ENCODE measurements around the gene WDR27. TPM values are rescaled to one million over a fixed set of nuclear protein-coding genes. Genes with fewer than 3 reads are reported as not detected.

Gene WDR27
- total RNA-seq, 3 donors from 2014 or later, result 21.3 to 68.6 (median 56.4) TPM

DNA sequence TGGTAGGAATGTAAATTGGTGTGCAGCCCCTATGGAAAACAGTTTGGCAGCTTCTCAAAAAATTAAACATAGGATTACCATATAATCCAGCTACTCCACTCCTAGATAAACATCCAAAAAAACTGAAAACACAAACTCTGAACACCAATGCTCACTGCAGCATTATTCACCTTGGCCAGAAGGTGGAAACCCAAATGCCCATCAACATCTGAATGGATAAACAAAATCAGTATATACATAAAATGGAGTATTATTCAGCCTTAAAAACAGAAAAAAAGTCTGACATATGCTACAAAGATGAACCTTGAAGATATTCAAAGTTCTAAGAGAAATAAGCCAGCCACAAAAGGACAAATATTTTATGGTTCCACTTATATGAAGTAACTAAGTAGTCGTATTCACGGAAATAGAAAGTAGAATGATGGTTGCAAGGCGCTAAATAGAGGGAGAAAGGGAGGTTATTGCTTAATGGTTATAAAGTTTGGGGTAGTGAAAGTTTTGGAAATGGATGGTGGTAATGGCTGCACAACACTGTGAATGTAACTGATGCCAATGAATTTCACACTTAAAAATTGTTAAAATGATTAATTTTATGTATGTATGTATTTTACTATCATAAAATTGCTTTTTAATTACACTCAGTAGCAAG is 18.5 kb upstream of the WDR27 start:
- no peak overlapping the region for H3K4me3 ChIP-seq
- H3K4me1 ChIP-seq, result peaks cover 0 to 9% of the 10 kb centered on the region in 2 donors
- TF ChIP-seq, protein P1, sequence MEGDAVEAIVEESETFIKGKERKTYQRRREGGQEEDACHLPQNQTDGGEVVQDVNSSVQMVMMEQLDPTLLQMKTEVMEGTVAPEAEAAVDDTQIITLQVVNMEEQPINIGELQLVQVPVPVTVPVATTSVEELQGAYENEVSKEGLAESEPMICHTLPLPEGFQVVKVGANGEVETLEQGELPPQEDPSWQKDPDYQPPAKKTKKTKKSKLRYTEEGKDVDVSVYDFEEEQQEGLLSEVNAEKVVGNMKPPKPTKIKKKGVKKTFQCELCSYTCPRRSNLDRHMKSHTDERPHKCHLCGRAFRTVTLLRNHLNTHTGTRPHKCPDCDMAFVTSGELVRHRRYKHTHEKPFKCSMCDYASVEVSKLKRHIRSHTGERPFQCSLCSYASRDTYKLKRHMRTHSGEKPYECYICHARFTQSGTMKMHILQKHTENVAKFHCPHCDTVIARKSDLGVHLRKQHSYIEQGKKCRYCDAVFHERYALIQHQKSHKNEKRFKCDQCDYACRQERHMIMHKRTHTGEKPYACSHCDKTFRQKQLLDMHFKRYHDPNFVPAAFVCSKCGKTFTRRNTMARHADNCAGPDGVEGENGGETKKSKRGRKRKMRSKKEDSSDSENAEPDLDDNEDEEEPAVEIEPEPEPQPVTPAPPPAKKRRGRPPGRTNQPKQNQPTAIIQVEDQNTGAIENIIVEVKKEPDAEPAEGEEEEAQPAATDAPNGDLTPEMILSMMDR (IDR thresholded peaks at IDR 0.05), result no peak
- TF ChIP-seq POLR2A (IDR thresholded peaks at IDR 0.05), result no peak
- TF ChIP-seq POLR2AphosphoS5 (IDR thresholded peaks at IDR 0.05), result no peak
- no peak for DNase-seq (ENCODE audit: low spot score in 2 of 2)
- H3K27me3 ChIP-seq, result no peaks in the 10 kb centered on the region
- intact Hi-C loops (cut with DNase I; ENCODE audit: low total_unique reads), result no loop called here
- no peak overlapping the region for H3K27ac ChIP-seq
- H3K9me3 ChIP-seq, result no peaks in the 10 kb centered on the region
- no peaks in the 10 kb centered on the region for H3K36me3 ChIP-seq

DNA sequence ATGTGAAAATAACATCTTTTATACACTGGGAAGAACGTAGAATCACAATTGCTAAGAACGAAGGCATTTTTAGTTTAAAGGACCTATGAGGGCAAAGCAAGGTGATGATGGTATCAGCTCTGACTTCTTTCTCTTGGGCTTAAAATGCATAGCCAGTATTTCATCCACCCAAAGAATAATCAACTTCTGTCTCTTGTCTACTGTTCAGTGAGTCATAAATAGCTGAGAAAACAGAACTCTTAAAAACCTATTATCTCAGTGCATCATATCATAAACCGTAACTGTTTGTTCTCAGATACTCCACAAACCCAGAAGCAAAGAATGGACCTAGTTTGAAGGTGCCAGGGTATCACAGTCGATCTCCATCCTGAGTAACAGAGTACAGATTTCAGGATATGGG is 17.3 kb upstream of the WDR27 start:
- TF ChIP-seq POLR2AphosphoS5 (IDR thresholded peaks at IDR 0.05) (no peak), POLR2A (IDR thresholded peaks at IDR 0.05) (no peak)
- TF ChIP-seq, protein P1 (IDR thresholded peaks at IDR 0.05), result no peak
- intact Hi-C loops (cut with DNase I; ENCODE audit: low total_unique reads), result no loop called here
- Histone ChIP-seq H3K4me3 (no peak overlapping the region), H3K27ac (no peak overlapping the region), H3K4me1 (peaks cover 0 to 9% of the 10 kb centered on the region in 2 donors), H3K9me3 (no peaks in the 10 kb centered on the region), H3K27me3 (no peaks in the 10 kb centered on the region), H3K36me3 (no peaks in the 10 kb centered on the region)
- DNase-seq (ENCODE audit: low spot score in 2 of 2), result no peak

DNA sequence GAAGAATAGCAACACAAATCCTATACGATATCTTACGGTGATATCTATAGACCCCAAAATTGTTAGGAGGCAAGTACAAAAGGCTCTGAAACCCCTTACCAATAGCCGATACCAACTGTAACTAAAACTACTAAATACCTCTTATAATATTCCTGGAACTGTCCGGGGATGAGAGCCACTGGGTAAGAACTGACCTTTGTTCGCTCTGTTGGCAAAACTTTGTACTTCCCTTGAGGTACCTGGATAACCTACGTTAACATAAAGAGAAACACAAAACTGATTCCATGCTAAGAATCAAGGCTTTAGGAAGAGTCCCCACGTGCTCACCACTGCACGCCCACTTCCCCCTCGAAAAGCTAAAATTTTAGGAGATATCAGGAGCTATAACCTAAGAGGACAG is 12.8 kb upstream of the WDR27 start:
- Histone ChIP-seq H3K4me3 (no peak overlapping the region), H3K4me1 (no peaks in the 10 kb centered on the region), H3K36me3 (peaks cover 8% of the 10 kb centered on the region), H3K9me3 (no peaks in the 10 kb centered on the region), H3K27me3 (no peaks in the 10 kb centered on the region), H3K27ac (no peak overlapping the region)
- DNase-seq (ENCODE audit: low spot score in 2 of 2), result no peak
- TF ChIP-seq, protein P1 (IDR thresholded peaks at IDR 0.05), result no peak
- TF ChIP-seq POLR2A (IDR thresholded peaks at IDR 0.05) (no peak), POLR2AphosphoS5 (IDR thresholded peaks at IDR 0.05) (no peak)
- intact Hi-C loops (cut with DNase I; ENCODE audit: low total_unique reads), result no loop called here

DNA sequence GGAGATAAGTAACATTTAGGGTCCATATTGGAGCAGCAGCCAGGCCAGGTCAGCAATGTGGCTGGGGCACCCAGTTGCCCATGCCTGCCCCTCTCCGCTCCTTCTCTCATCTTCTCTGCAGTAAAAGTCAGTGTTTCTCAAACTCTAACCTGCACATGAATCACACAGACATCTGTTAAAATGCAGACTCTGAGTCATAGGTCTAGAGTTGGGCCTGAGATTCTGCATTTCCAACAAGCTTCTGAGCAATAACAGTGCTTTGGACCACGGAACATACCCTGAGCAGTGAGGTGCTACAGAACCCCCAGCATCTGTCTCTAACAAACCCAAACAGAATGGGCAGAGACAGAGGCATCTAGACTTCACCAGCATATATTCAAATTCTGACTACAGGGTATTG is 12.3 kb upstream of the WDR27 start:
- intact Hi-C loops (cut with DNase I; ENCODE audit: low total_unique reads), result no loop called here

DNA sequence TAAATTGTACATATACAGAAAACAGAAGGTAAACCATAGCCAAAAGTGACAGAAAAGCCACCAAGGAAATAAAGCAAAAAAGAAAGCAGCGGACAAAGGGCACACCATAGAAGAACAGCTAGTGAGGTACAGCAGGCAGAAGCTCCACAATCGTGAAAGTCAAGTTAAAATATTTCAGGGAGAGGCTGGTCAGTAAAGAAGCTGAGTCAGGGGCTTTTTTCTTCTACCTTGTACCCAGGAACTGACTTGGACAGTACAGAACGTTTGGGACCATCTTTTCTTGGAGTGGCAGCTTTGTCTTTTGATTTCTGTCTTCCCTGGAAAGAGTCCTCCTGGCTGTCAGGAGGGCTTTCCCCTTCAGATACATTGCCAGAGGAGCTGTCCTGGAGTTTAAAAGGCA is 8.2 kb upstream of the WDR27 start:
- TF ChIP-seq POLR2AphosphoS5 (IDR thresholded peaks at IDR 0.05) (no peak), POLR2A (IDR thresholded peaks at IDR 0.05) (no peak)
- TF ChIP-seq, protein P1 (IDR thresholded peaks at IDR 0.05), result no peak
- no peaks in the 10 kb centered on the region for H3K4me1 ChIP-seq
- H3K27me3 ChIP-seq, result no peaks in the 10 kb centered on the region
- H3K27ac ChIP-seq, result no peak overlapping the region
- no peaks in the 10 kb centered on the region for H3K9me3 ChIP-seq
- no peak overlapping the region for H3K4me3 ChIP-seq
- H3K36me3 ChIP-seq, result peaks cover 8% of the 10 kb centered on the region
- intact Hi-C loops (cut with DNase I; ENCODE audit: low total_unique reads), result no loop called here
- DNase-seq (ENCODE audit: low spot score in 2 of 2), result no peak

More for the DNA sequence above, 12.3 kb upstream of the WDR27 start:
- H3K4me1 ChIP-seq, result no peaks in the 10 kb centered on the region
- H3K9me3 ChIP-seq, result no peaks in the 10 kb centered on the region
- no peaks in the 10 kb centered on the region for H3K27me3 ChIP-seq
- TF ChIP-seq POLR2A (IDR thresholded peaks at IDR 0.05) (no peak), POLR2AphosphoS5 (IDR thresholded peaks at IDR 0.05) (no peak)
- TF ChIP-seq, protein P1 (IDR thresholded peaks at IDR 0.05), result no peak
- H3K36me3 ChIP-seq, result peaks cover 8% of the 10 kb centered on the region
- no peak overlapping the region for H3K27ac ChIP-seq
- no peak overlapping the region for H3K4me3 ChIP-seq
- no peak for DNase-seq (ENCODE audit: low spot score in 2 of 2)

All from breast epithelium (tissue), 4 donors.